GM19324 (cell line): ENCODE data around the gene SLF2.
"Not testable (repeated sequence)": the region's sequence is repeated elsewhere in the genome, so short reads cannot be mapped to it uniquely, and the experiment has no call there.

ENCODE experiments used
- ATAC-seq: cut with Tn5 transposase; IDR thresholded peaks from one replicate; pipeline ENCODE4 v1.9.1; 2021; ENCODE audit warnings: mild to moderate bottlenecking, moderate library complexity; ENCODE audit not compliant: unreplicated experiment, low FRiP score

SLF2 gene

GRCh38 chr10:100943508-100943907 is 30.7 kb downstream of the SLF2 start:
- no peak for ATAC-seq

- ATAC-seq, result no peak
Measured at GRCh38 chr10:100945754-100946153, 33.0 kb downstream of the SLF2 start.

GRCh38 chr10:100948916-100949315 is 36.2 kb downstream of the SLF2 start:
- ATAC-seq, result no peak

GRCh38 chr10:100960251-100960650 is 47.5 kb downstream of the SLF2 start:
- ATAC-seq, result no peak

- no peak for ATAC-seq
Measured at GRCh38 chr10:100962351-100963080, 49.8 kb downstream of the SLF2 start.

- ATAC-seq, result no peak
Measured at GRCh38 chr10:100963826-100964225, 51.1 kb downstream of the SLF2 start.

- no peak for ATAC-seq
Measured at GRCh38 chr10:100965820-100966219, 53.1 kb downstream of the SLF2 start.

- ATAC-seq, result no peak
Measured at GRCh38 chr10:100966887-100967286, 54.1 kb downstream of the SLF2 start.

- ATAC-seq, result no peak
Measured at GRCh38 chr10:100967332-100967731, 54.6 kb downstream of the SLF2 start.

GRCh38 chr10:100968062-100968736 is 55.4 kb downstream of the SLF2 start:
- no peak for ATAC-seq

GRCh38 chr10:100968863-100969186 is 56.1 kb downstream of the SLF2 start:
- ATAC-seq, result no peak

GRCh38 chr10:100969187-100970075 is 56.7 kb downstream of the SLF2 start, which contains the start of gene SEMA4G:
Gene SEMA4G (plus strand): TSS chr10:100969504. CDS start chr10:100972913, 3,409 bp downstream.
- no peak for ATAC-seq

- no peak for ATAC-seq
Measured at GRCh38 chr10:100970076-100970913, 57.5 kb downstream of the SLF2 start.

- no peak for ATAC-seq
Measured at GRCh38 chr10:100970914-100971811, 58.4 kb downstream of the SLF2 start.

GRCh38 chr10:100972115-100972903 is 59.5 kb downstream of the SLF2 start:
- no peak for ATAC-seq

GRCh38 chr10:100972904-100973535 is 60.3 kb downstream of the SLF2 start:
- no peak for ATAC-seq

GRCh38 chr10:100975397-100975796 is 62.6 kb downstream of the SLF2 start:
- ATAC-seq, result not testable (repeated sequence)

- no peak for ATAC-seq
Measured at GRCh38 chr10:100976906-100977305, 64.1 kb downstream of the SLF2 start.
